Common myeloid progenitor, CD34-positive (primary cell): ENCODE data around the gene NELL2.
"Not testable (repeated sequence)": the region's sequence is repeated elsewhere in the genome, so short reads cannot be mapped to it uniquely, and the experiment has no call there.

Experiments used
- CTCF ChIA-PET: fragments of 350-600 bp; sonication (Branson Sonifier 250); formaldehyde crosslinking; loops from one replicate; lab custom pipeline; 2021; ENCODE audit warnings: antibody characterized with exemption; lab: Charles Lee
- POLR2A ChIA-PET: fragments of 350-600 bp; sonication (Branson Sonifier 250); formaldehyde crosslinking; loops from one replicate; lab custom pipeline; 2021; ENCODE audit warnings: antibody characterized with exemption; lab: Charles Lee
- DNase-seq, 3 donors: peaks; one replicate each; pipeline versions ENCODE4 v3.0.0 to v3.0.0-alpha.2; 2013
- H3K27ac ChIP-seq, 2 experiments: 1 replicate in 1 of 2; 2 replicates in 1 of 2; pipeline ENCODE4 v1.7.0; 2013; ENCODE audit warnings: inconsistent platforms in 2 of 2, low read length in 2 of 2, mild to moderate bottlenecking in 2 of 2, low read depth in 1 of 2, moderate library complexity in 1 of 2; ENCODE audit not compliant: severe bottlenecking in 2 of 2, insufficient read depth in 1 of 2, poor library complexity in 1 of 2
- H3K27me3 ChIP-seq, 5 experiments: replicated peaks in 2 of 5; 1 replicate in 3 of 5; 2 replicates in 2 of 5; pipeline versions ENCODE4 v1.6.1 to v1.7.0; 2013; ENCODE audit warnings: low read length in 4 of 5, mild to moderate bottlenecking in 2 of 5, moderate library complexity in 2 of 5, inconsistent platforms in 1 of 5; ENCODE audit not compliant: insufficient read depth in 5 of 5, control insufficient read depth in 4 of 5
- H3K36me3 ChIP-seq, 4 experiments: 1 replicate in 2 of 4; 2 replicates in 2 of 4; pipeline versions ENCODE4 v1.6.1 to v1.7.0; 2013; ENCODE audit warnings: low read length in 3 of 4, control low read depth in 1 of 4, mild to moderate bottlenecking in 1 of 4; ENCODE audit not compliant: control insufficient read depth in 4 of 4, insufficient read depth in 4 of 4
- H3K4me1 ChIP-seq, 4 experiments: 1 replicate in 3 of 4; 2 replicates in 1 of 4; pipeline versions ENCODE4 v1.6.1 to v1.7.1; 2013; ENCODE audit warnings: low read length in 3 of 4, mild to moderate bottlenecking in 3 of 4, control low read depth in 1 of 4, inconsistent platforms in 1 of 4, moderate library complexity in 1 of 4; ENCODE audit not compliant: control insufficient read depth in 4 of 4, insufficient read depth in 4 of 4; ENCODE audit errors: control extremely low read depth in 1 of 4
- H3K4me3 ChIP-seq, 7 experiments: 1 replicate in 4 of 7; 2 replicates in 3 of 7; pipeline versions ENCODE4 v1.5.1 to v1.7.0; 2013; ENCODE audit warnings: mild to moderate bottlenecking in 7 of 7, low read length in 6 of 7, moderate library complexity in 6 of 7, inconsistent platforms in 2 of 7, low read depth in 2 of 7, control low read depth in 1 of 7; ENCODE audit not compliant: insufficient read depth in 4 of 7, control insufficient read depth in 1 of 7; ENCODE audit errors: extremely low read depth in 1 of 7
- H3K9me3 ChIP-seq, 5 experiments: 1 replicate in 4 of 5; 2 replicates in 1 of 5; pipeline versions ENCODE4 v1.6.1 to v1.7.1; 2013; ENCODE audit warnings: low read length in 4 of 5, mild to moderate bottlenecking in 2 of 5, inconsistent platforms in 1 of 5, low read depth in 1 of 5, moderate library complexity in 1 of 5; ENCODE audit not compliant: control insufficient read depth in 4 of 5, insufficient read depth in 2 of 5; ENCODE audit errors: control extremely low read depth in 1 of 5
- WGBS: methylation state at CpG from one replicate; pipeline ENCODE4 v1.1.5; 2013; ENCODE audit not compliant: insufficient coverage; 5-methylcytosine and 5-hydroxymethylcytosine counted together

The NELL2 gene

DNA sequence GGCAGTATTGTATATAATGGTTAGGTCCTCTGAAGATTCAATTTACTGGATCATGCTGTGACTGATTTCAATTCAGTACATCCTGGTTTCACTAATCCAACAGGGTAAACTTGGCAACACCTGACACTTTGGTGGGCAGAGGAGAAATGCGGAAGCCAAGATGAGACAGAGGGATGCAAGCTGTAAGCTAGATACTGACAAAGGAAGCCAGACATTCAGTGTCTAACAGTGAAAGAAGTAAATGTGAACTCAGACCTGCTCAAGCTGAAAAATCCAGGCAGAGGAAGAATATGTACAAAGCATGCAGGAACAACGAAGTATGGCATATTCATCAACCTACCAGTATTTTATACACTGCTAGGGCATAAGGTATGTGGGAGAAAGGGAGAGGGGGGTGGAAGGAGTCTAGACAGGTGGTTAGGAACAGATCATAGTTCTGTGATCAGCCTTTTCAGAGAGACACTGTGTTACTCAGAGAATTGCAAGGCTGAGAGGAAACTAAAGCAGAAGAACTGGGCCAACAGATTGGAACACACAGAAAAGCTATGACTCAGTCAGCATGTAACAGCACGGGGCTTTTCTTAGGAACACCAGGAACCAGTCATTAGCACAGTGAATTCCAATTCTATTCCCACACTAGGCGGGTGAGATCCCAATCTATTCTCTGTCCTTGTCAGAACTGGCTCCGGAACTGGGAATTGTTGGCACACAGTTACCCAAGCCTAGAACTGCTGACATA, 40.3 kb downstream of the NELL2 start:
- POLR2A ChIA-PET: no interaction called here
- 94% methylated on average over 4 of the region's 5 CpGs for WGBS
- H3K27ac ChIP-seq: no peak overlapping the region

GRCh38 chr12:44834996-44835395, 41.1 kb downstream of the NELL2 start:
- H3K27me3 ChIP-seq, H3K4me3 ChIP-seq, H3K9me3 ChIP-seq, H3K4me1 ChIP-seq, DNase-seq, H3K36me3 ChIP-seq, H3K27ac ChIP-seq, POLR2A ChIA-PET, CTCF ChIA-PET: not testable (repeated sequence)
- 100% methylated on average over 4 of the region's 7 CpGs for WGBS

More for the DNA sequence above, 40.3 kb downstream of the NELL2 start:
- no peaks in the 10 kb centered on the region for H3K36me3 ChIP-seq
- DNase-seq: no peak
- H3K9me3 ChIP-seq: no peaks in the 10 kb centered on the region
- CTCF ChIA-PET: no interaction called here
- no peaks in the 10 kb centered on the region for H3K27me3 ChIP-seq
- no peaks in the 10 kb centered on the region for H3K4me1 ChIP-seq
- H3K4me3 ChIP-seq: no peak overlapping the region

- H3K9me3 ChIP-seq: no peaks in the 10 kb centered on the region
- WGBS: 88% methylated on average over 1 of the region's 5 CpGs
- H3K36me3 ChIP-seq: no peaks in the 10 kb centered on the region
- DNase-seq: no peak
- no peak overlapping the region for H3K4me3 ChIP-seq
- no peak overlapping the region for H3K27ac ChIP-seq
- POLR2A ChIA-PET: no interaction called here
- no peaks in the 10 kb centered on the region for H3K27me3 ChIP-seq
- CTCF ChIA-PET: no interaction called here
- H3K4me1 ChIP-seq: no peaks in the 10 kb centered on the region
Observed at GRCh38 chr12:44833561-44833960, 42.6 kb downstream of the NELL2 start.

GRCh38 chr12:44830566-44831055, 45.5 kb downstream of the NELL2 start:
- no peaks in the 10 kb centered on the region for H3K9me3 ChIP-seq
- ChIA-PET POLR2A (no interaction called here), CTCF (no interaction called here)
- 100% methylated on average over 1 of the region's 1 CpG for WGBS
- H3K27me3 ChIP-seq: no peaks in the 10 kb centered on the region
- no peak for DNase-seq
- H3K4me3 ChIP-seq: no peak overlapping the region
- no peak overlapping the region for H3K27ac ChIP-seq
- no peaks in the 10 kb centered on the region for H3K36me3 ChIP-seq
- no peaks in the 10 kb centered on the region for H3K4me1 ChIP-seq

- ChIA-PET CTCF (no interaction called here), POLR2A (no interaction called here)
- H3K27ac ChIP-seq: no peak overlapping the region
- no peaks in the 10 kb centered on the region for H3K9me3 ChIP-seq
- H3K4me3 ChIP-seq: no peak overlapping the region
- H3K36me3 ChIP-seq: no peaks in the 10 kb centered on the region
- WGBS: no CpG with 5 or more reads among the region's 1 CpG
- H3K27me3 ChIP-seq: no peaks in the 10 kb centered on the region
- H3K4me1 ChIP-seq: no peaks in the 10 kb centered on the region
- no peak for DNase-seq
Observed at GRCh38 chr12:44829045-44829444, 47.1 kb downstream of the NELL2 start.

- Histone ChIP-seq H3K27me3 (no peaks in the 10 kb centered on the region), H3K4me3 (no peak overlapping the region), H3K4me1 (no peaks in the 10 kb centered on the region), H3K36me3 (no peaks in the 10 kb centered on the region), H3K27ac (no peak overlapping the region), H3K9me3 (no peaks in the 10 kb centered on the region)
- CTCF ChIA-PET: no interaction called here
- WGBS: 100% methylated on average over 1 of the region's 3 CpGs
- no peak for DNase-seq
- POLR2A ChIA-PET: no interaction called here
Observed at GRCh38 chr12:44827832-44828438, 48.2 kb downstream of the NELL2 start.

GRCh38 chr12:44821702-44822101, 54.4 kb downstream of the NELL2 start:
- H3K9me3 ChIP-seq, H3K36me3 ChIP-seq, H3K27ac ChIP-seq, H3K27me3 ChIP-seq, H3K4me1 ChIP-seq, DNase-seq, H3K4me3 ChIP-seq, CTCF ChIA-PET, POLR2A ChIA-PET: not testable (repeated sequence)
- 100% methylated on average over 4 of the region's 8 CpGs for WGBS
